ENCODE results near the gene AIF1L.
"Not testable (repeated sequence)": the region's sequence is repeated elsewhere in the genome, so short reads cannot be mapped to it uniquely, and the experiment has no call there.

AIF1L gene

DNA sequence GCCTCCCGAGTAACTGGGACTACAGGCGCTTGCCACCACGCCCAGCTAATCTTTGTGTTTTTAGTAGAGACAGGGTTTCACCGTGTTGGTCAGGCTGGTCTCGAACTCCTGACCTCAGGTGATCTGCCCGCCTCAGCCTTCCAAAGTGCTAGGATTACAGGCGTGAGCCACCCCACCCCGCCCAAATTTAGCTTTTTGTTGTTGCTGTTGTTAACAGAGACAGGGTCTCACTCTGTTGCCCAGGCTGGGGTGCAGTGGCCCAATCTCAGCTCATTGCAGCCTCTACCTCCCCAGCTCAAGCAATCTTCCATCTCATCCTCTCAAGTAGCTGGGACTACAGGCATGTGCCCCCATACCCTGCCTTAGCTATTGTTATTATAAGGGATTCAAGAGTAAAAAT, 3.5 kb downstream of the AIF1L start:
- not testable (repeated sequence) for DNase-seq

DNA sequence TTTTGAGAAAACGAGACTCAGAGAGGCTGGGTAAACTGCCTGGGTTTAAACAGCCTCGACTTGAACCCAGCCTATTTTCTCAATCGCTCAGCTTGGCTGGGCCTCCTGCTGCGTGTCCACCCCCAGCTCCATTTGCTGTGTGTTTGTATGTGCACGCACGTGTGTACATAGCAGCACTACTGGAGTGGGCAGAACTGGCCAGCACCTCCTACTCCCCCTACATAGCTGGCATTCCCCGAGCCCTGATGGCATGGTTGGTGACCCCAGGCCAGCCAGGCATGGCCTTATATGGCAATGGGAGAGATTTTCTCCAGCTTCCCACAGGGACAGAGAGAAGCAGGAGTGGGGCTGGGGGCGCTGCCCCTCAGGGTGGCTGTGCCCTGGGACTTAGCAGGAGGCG, 4.1 kb downstream of the AIF1L start:
- no peak for DNase-seq

DNA sequence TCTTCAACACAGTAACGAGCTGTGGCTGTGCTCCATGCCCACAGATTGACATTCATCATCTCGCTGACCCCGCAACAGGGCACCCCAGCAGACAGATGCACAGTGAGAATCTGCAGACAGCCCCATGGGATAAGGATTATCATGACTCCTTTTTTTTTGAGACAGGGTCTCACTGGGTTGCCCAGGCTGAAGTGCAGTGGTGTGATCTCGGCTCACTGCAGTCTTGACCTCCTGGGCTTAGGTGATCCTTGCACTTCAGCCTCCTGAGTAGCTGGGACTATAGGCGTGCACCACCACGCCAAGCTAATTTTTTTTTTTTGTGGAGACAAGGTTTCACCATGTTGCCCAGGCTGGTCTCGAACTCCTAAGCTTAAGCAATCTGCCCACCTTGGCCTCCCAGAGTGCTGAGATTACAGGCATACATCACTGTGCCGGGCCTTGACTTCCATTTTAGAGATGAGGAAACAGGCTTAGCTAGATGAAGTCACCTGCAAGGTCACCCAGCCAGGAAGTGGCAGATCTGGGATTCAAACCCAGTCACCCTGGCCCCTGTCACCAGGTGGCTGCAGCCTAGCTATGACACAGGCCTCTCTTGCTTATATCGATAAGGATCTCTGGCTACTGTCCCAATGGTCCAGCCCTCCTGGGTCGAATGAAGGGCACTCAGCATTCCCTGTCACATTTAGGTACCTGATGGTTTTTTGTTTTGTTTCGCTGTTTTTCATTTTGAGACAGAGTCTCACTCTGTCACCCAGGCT, 5.1 kb downstream of the AIF1L start:
- DNase-seq: no peak

DNA sequence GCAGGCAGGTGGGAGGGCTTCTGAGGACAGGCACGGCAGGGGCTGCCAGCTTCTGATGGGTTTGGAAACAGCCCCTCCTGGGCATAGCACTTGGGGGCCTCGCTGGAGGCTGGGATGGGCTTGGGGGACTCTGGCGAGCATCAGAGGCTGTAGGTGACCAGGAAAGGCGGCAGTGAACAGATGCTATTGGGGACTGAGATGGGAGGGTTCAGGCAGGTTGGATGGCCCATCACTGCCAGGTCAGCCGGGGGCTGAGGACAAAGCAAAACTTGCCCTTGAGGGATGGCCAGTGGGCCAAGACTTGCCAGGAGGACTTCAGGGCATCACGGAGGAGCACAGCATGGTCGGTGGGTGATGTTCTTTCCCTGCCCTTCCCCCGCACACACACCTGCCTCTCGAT, 6.7 kb downstream of the AIF1L start:
- DNase-seq: no peak

DNA sequence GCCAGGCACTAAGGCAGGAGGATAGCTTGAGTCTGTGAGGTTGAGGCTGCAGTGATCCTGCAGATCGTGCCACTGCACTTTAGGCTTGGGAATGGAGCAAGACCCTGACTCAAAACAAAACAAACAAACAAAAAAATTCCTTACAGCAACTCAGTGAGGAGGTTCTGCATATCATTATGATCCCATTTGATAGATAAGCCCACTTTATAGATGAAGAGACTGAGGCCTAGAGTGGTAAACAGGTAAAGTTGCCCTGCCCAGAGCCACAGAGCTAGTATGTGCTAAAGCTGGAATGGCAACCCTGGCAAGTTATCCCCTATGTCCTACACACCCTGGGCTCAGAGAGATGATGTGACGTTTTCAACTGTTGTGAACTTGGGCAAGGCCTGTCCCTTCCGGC, 7.2 kb downstream of the AIF1L start:
- DNase-seq: no peak

DNA sequence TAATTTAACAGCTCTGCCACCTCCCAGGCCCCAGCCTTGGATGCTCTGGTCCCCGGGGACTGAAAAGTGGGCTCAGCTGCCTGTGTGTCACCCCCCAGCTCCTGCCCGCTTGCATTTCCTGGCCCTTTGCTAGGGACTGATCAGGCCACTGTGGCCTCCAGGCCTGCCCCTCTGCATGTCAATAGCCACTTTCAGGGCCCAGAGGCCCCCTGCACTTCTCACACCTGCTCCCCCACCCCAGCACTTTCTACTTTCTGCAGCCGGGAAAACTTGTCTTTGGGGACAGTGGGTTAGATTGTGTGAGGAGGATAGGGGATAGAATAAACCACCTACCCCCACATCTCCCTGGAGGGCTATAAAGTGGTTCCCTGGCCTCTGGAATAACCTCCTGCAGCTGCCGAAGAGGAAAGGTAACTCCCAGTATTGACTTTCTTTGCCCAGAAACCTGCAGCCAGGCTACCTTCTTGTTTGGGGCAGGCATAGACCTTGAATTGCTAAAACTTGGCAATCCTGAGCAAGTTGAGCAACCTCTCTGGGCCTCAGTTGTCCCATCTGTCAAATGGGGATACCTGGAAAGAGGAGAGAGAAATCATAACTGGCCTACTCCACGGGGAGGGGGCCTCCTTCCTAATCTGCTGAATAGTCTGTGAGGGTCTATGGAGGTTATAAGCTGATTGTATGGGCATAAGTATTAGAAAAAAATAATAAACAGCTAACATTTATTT, 7.8 kb downstream of the AIF1L start:
- no peak for DNase-seq

DNA sequence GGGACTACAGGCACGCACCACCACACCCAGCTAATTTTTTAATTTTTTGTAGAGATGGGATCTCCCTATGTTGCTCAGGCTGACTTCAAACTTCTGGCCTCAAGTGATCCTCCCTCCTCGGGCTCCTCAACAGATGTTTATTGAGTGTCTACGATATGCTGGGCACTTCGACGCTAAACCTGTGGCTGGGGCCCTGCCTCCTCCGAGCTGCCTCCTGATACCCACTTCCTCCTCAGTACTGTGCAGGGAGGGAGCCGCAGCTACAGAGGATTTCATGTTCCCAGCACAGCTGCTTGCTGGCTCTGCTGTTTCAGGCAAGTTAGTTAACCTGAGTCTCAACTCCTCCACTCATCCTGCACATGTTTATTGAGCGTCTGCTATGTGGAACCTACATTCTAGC, 9.6 kb downstream of the AIF1L start:
- DNase-seq: no peak

DNA sequence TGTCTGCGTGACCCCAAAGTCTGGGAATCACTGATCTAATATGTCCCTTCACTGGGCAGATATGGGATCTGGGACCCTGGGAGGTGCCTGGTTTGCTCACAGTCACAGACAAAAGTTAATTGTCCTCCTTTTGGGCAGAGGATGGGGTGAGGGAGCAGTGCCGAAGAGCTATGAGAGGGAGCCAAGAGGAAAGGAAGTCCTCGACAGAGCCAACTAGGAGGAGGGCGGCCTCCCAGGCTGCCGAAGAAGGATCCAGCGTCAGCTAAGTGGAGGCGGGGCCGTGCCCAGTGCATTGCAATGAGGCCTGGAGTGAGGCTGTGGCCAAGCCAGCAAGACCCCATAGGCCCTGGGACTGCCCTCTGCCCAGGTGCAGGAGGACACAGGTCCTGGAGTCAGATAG, 11.4 kb downstream of the AIF1L start:
- DNase-seq: no peak

DNA sequence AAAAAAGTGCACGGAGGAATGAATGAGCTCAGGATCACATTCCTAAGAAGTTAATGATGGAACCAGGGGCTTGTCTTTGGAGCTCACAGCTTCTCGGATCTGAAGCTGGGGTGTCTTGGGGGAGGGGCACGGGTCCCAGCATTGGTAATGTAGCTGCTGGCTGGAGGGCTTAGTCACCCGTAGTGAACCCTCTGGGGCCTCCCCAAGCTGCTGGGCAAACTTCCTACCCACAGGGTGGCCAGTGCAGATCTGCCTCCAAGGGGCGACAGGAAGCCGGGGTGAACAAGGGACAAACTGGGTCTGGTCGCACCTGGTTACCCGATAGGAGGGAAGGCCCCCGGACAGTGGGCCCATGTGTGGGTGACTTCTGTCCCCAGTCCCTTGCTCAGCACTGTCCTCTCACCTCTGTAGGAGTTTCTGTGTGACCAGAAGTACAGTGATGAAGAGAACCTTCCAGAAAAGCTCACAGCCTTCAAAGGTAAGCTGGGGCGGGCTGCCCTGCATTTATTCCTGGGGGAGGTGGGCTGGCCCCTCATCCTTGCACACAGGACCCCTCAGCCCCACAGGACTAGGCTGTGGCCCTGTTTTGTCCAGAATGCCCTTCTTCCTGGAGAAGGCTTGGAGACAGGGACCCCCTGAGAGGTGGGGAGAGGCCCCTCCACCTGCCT, 15.0 kb downstream of the AIF1L start:
- no peak for DNase-seq

DNA sequence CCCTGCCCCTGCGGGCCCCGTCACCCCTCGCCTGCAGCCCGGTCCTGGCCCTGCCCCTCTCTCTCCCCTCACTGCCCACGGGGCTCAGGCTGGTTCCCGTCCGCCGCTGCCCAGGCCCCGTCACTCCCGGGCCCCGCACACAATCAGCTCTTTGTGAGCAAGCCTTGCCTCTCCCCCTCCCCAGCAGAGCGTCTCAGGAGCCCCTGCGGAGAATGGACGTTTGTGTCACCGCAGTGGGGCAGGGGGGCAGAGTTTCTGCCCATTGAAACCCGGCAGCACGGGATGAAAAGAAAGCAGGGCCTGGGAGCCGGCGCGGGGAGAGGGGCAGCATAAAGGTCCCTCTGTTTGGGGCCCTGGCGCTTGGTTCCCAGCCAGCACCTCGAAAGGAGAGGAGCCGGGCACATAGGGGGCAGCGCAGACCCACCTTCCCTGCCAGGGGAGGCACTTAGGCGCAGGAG, 15.6 kb downstream of the AIF1L start:
- no peak for DNase-seq

DNA sequence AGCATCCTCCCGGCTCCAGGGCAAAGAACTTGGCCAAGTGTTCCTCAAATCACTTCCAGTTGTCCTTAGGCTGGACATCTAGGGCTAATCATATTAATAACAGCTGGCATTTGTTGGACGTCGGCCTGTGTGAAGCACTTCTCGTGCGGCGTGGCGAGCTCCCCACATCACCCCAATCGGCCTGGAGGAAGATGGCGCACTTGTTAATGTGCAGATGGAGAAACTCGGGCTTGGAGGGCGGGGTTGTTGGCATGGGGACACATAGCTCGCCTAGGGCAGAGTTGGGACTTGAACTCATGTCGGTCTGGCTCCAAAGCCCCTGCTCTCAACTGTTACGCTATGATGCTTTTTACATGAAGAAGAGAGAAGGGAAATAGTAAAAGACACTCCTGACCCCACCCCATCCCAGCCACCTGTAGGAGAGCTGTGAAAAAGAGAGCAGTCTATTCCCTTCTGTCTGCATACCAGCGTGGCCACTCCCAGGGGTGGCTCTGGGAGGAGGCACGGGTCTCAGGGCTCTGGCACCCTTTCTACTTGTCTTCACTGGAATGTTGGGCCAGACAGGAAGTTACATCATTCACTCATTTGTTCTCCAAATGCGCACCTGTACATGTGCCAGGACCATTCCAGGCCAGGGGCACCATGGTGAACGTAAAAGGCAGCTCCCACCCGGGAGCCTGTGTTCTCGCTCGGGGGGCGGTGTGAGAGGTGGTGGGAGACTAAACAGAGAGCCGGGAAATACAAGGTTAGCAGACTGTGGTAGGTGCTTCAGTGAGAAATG, 16.2 kb downstream of the AIF1L start:
- no peak for DNase-seq

DNA sequence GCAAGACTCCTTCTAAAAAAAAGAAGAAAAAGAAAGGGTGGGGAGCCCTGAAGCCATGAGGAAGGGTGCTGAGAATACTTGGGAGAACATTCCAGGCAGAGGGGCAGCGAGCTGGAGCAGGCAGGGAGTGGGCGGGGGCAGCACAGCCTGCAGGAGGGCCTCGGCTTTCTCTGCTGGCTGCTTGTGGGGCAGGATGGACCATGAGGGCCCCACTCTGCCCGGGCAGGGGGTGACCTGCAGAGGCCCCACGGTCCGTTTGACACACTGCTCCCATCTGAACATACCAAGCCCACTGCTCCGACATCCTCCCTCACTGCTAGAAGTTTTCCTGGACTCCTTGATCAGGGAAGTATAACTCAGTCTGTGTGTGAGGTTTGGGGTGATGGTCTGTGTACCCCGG, 17.3 kb downstream of the AIF1L start:
- no peak for DNase-seq

DNA sequence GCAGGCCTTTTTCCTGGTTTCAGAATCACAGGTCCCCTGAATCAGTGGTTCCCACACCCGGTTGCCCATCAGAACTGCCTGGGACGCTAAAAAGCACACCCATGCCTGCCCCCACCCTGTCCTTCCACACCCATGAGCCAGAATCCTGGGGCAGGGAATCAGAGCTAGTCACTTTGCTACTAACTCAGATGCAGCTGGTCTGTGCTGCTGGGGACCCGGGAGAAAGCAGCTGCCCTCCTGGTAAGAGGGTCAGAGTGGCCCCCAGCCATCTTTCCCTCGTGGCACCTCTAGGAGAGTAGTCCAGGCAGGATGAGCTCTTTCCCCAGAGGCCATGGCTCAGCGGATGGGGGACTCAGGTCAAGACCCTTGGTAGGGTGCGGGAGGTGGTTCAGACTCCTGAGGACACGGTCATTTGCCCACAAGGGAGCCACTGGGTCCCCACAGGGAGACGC, 17.8 kb downstream of the AIF1L start:
- no peak for DNase-seq

DNA sequence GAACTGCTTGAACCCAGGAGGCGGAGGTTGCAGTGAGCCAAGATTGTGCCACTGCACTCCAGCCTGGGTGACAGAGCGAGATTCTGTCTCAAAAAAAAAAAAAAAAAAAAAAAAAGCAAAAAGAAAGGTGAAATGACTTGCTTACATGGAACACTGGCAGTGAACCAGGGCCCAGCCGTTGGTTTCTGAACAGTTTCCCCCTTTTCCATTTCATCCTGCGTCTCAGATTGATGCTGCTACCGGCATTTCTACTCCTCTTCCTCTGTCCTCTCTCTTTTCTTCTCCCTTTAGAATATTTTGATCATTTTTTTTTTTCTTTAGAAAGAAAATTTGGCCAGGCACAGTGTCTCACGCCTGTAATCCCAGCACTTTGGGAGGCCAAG, 19.0 kb downstream of the AIF1L start:
- not testable (repeated sequence) for DNase-seq

DNA sequence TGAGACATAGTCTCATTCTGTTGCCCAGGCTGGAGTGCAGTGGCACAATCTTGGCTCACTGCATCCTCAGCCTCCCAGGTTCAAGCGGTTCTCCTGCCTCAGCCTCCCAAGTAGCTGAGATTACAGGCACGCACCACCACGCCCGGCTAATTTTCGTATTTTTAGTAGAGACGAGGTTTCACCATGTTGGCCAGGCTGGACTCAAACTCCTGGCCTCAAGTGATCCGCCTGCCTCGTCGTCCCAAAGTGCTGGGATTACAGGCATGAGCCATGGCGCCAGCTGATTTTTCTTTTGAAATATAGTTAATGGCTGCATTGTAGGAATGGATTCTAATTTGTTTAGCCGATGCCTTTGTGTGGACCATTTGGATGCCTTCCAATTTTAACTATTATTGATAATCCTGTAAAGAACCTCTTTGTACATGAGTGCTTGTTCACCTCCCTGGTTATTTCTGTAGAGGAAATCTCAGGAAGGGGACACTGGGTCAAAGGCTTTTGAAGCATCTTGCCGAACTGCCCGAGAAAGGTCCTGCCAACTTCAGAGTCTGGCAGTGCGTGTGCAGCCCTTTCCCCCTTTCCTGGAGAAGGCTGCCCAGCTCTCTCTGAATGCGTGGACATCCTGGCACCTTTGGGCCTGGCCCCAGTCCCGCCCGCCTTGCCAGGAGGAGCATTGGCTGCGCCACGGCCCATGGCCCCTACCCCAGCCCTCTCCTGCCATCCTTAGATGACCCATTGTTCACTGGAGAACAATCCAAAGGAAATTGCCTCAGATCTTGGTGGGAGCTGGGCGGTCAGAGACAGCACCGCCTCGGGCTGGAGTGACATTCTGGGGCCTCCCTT, 20.2 kb downstream of the AIF1L start:
- DNase-seq: no peak

DNA sequence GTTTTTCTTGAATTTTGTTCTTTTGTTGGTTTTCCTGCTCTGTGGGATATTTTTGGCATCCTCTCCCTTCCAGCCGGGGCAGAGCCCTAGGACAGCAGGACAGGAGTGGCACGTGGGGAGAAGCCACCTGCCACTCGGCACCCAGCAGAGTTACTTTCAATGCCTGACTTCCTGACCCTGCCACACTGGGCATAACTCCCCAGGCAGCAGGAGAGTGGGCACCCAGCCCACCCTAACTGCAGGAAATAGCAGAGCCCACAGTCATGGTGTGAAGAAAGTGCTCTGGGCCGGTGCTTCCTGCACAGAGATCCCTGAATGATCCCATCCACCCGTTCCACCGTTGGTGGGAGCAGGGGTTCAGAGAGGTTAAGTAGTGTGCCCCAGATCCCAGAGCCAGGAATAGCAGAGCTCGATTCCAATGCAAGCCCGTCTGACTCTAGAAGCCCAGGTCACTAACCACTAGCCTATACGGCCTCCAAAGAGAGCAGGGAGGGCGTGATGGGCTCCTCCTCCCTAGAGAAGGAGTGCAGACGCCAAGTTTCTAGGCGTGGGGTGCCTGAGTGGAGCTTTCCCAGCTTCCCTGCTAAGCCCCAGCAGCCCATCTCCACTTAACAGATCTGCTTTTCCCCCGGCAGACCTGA, 20.9 kb downstream of the AIF1L start:
- no peak for DNase-seq

DNA sequence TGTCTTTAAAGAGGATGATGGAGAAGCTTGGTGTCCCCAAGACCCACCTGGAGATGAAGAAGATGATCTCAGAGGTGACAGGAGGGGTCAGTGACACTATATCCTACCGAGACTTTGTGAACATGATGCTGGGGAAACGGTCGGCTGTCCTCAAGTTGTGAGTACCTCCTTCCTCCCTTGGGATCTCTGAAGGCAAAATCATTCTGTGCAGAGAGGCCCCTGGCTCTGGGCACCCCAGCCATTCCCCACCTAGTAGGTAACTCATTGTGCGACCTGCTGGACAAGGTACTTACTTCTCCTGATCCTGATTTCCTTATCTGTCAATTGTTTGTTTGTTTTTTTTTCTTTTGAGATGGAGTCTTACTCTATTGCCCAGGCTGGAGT, 21.4 kb downstream of the AIF1L start:
- DNase-seq: no peak

DNA sequence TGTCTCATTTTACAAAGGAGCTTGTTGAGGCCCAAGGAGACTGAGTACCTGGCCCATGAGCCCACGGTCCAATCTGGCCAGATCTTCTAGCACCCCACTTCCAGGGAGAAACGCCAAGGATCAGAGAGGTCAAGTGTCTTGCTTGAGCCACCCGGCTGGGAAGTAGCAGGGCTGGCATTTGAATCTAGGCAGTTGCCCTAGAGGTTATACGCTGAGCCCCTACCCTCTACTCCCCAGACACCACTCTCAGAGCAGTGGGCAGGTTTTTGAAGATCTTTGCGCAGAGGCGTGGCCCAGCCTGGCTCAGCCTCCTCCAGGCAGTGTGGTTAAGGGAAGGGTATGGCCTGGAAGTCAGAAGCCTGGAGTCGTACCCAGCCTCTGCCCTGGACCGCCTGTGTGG, 23.3 kb downstream of the AIF1L start:
- DNase-seq: no peak

DNA sequence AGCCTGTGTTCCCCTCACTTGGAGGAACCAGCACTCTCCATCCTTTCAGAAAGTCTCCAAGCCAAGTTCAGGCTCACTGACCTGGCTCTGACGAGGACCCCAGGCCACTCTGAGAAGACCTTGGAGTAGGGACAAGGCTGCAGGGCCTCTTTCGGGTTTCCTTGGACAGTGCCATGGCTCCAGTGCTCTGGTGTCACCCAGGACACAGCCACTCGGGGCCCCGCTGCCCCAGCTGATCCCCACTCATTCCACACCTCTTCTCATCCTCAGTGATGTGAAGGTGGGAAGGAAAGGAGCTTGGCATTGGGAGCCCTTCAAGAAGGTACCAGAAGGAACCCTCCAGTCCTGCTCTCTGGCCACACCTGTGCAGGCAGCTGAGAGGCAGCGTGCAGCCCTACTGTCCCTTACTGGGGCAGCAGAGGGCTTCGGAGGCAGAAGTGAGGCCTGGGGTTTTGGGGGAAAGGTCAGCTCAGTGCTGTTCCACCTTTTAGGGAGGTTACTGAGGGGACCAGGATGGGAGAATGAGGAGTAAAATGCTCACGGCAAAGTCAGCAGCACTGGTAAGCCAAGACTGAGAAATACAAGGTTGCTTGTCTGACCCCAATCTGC, 24.4 kb downstream of the AIF1L start:
- no peak for DNase-seq

DNA sequence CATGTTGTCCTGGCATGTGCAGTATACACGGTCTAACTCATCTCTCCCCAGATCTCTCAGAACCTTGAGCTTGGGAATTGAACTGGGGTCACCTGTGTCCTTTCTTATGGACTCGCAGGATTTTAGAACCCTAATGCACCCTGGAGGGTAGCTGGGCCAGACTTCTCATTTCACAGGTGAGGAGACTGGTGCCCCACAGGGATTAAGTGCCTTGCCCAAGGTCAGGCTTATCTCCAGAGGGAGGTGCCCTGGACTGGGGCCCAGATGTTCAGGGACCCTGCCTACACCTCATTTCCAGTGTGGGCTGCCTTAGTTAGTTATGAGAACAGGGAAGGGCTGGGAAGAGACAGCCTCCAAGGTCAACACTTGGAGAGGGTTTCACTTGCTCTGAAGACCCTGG, 25.0 kb downstream of the AIF1L start:
- DNase-seq: no peak

DNA sequence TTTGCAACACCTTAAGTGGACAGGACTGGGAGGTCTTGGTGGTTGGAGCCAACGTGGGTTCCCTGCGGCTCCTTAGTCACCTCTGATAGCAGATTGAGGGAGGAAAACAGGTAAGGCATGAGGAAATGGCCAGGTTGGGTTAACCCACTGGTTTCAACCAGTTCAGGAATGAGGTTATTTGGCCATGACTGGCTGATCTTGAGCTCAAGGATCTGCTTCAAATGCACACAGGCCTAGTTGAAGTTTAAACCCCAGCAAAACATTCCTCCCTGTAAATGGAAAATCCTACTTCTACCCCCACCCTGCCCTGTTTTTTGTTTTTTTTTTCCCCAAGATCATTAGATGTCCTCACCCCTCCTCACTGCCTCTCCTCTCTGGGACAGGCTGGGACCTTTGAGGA, 25.8 kb downstream of the AIF1L start:
- no peak for DNase-seq

DNA sequence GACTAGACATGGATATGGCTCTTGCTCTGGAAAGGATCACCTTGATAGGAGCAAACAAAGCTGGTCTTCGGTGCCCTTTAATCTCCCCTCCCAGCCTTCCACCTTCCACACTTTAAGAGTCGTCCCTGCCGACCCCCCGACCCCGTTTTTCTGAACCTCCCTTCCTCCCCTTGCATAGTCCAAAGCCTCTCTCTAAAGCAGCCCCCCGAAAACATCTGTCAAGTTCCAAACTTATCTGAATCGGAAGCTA, 28.6 kb downstream of the AIF1L start:
- no peak for DNase-seq
